Vagina (tissue), 2 donors: ENCODE results near the gene FAM131B. TPM values are rescaled to one million over a fixed set of nuclear protein-coding genes. Genes with fewer than 3 reads are reported as not detected.

Experiments used
- DNase-seq, 2 donors: peaks; one replicate each; pipeline ENCODE4 v3.0.0-alpha.2; 2017; ENCODE audit errors: extremely low spot score in 2 of 2
- H3K27ac ChIP-seq: fragments of 200-600 bp; sonication (generic); one replicate; pipeline ENCODE4 v1.5.1; 2019
- H3K27me3 ChIP-seq: fragments of 200-600 bp; sonication (generic); one replicate; pipeline ENCODE4 v1.5.1; 2019
- H3K36me3 ChIP-seq, 2 donors: fragments of 200-600 bp; sonication (generic); one replicate each; pipeline ENCODE4 v1.5.1; 2017 to 2019
- H3K4me1 ChIP-seq: fragments of 200-600 bp; sonication (generic); one replicate; pipeline ENCODE4 v1.5.1; 2019
- H3K4me3 ChIP-seq, 2 donors: fragments of 200-600 bp; sonication (generic); 1 replicate in 1 of 2; 2 replicates in 1 of 2; pipeline ENCODE4 v1.5.1; 2016 to 2019
- H3K9me3 ChIP-seq: fragments of 200-600 bp; sonication (generic); one replicate; pipeline ENCODE4 v1.5.1; 2019
- CTCF ChIP-seq, 3 experiments: fragments of 450-650 bp in 2 of 3; fragments of 200-600 bp in 1 of 3; sonication (generic) in 1 of 3; IDR thresholded peaks; one replicate each; pipeline ENCODE4 v1.5.1; 2017 to 2019; ENCODE audit warnings: antibody characterized with exemption in 3 of 3, mild to moderate bottlenecking in 2 of 3, moderate library complexity in 2 of 3
- POLR2A ChIP-seq, 2 donors: fragments of 450-650 bp; IDR thresholded peaks; one replicate each; pipeline ENCODE4 v1.6.1; 2017; ENCODE audit warnings: antibody characterized with exemption in 2 of 2, mild to moderate bottlenecking in 2 of 2, moderate library complexity in 2 of 2
- POLR2AphosphoS5 ChIP-seq, 2 donors: sonication (generic); formaldehyde crosslinking; IDR thresholded peaks; one replicate each; pipeline ENCODE4 v1.9.0; 2017; ENCODE audit warnings: antibody characterized with exemption in 2 of 2, mild to moderate bottlenecking in 2 of 2, low read depth in 1 of 2; ENCODE audit not compliant: insufficient read depth in 1 of 2
- intact Hi-C: fragments of 100-400 bp; cut with DNase I; formaldehyde crosslinking; loops from one replicate; pipeline ENCODE4 v1.15.1; 2023
- total RNA-seq: library from RNA; depleted of rRNA; stranded (reverse); fragments of >200 nt; gene quantifications from one replicate; pipeline ENCODE4 v1.2.3, GENCODE V29; 2016

FAM131B gene
- total RNA-seq, 1 donor from 2014 or later: 1.5 TPM

GRCh38 chr7:143361552-143362130 lies 872 bp downstream of the FAM131B start:
- no peak for DNase-seq
- TF ChIP-seq POLR2A (IDR thresholded peaks at IDR 0.05): no peak
- no peak for TF ChIP-seq CTCF (IDR thresholded peaks at IDR 0.05)
- TF ChIP-seq POLR2AphosphoS5 (IDR thresholded peaks at IDR 0.05; ENCODE audit: insufficient read depth in 1 of 2, low read depth in 1 of 2): no peak
- Histone ChIP-seq H3K36me3 (no peaks in the 10 kb centered on the region), H3K9me3 (no peaks in the 10 kb centered on the region), H3K4me1 (peaks cover 11% of the 10 kb centered on the region), H3K27ac (no peak overlapping the region), H3K4me3 (peak overlapping the region; percentile 62 to 75), H3K27me3 (no peaks in the 10 kb centered on the region)
- intact Hi-C loops: loop anchor here (10.0 kb wide), 1 partner anchor 53 kb away; no protein-coding TSS in a partner anchor

GRCh38 chr7:143360788-143361551 lies 1.5 kb downstream of the FAM131B start:
- peaks cover 11% of the 10 kb centered on the region for H3K4me1 ChIP-seq
- H3K27ac ChIP-seq: no peak overlapping the region
- DNase-seq: no peak
- no peaks in the 10 kb centered on the region for H3K36me3 ChIP-seq
- intact Hi-C loops: loop anchor here (10.0 kb wide), 1 partner anchor 54 kb away; no protein-coding TSS in a partner anchor
- TF ChIP-seq CTCF (IDR thresholded peaks at IDR 0.05) (no peak), POLR2A (IDR thresholded peaks at IDR 0.05) (no peak), POLR2AphosphoS5 (IDR thresholded peaks at IDR 0.05; ENCODE audit: insufficient read depth in 1 of 2, low read depth in 1 of 2) (no peak)
- H3K4me3 ChIP-seq: peak overlapping the region in 1 of 2 donors; percentile 75
- no peaks in the 10 kb centered on the region for H3K9me3 ChIP-seq
- H3K27me3 ChIP-seq: no peaks in the 10 kb centered on the region

GRCh38 chr7:143359771-143360353 lies 2.7 kb downstream of the FAM131B start:
- no peaks in the 10 kb centered on the region for H3K27me3 ChIP-seq

GRCh38 chr7:143358626-143359025 lies 3.9 kb downstream of the FAM131B start:
- DNase-seq: no peak
- TF ChIP-seq POLR2AphosphoS5 (IDR thresholded peaks at IDR 0.05; ENCODE audit: insufficient read depth in 1 of 2, low read depth in 1 of 2) (no peak), POLR2A (IDR thresholded peaks at IDR 0.05) (no peak), CTCF (IDR thresholded peaks at IDR 0.05) (no peak)
- no peaks in the 10 kb centered on the region for H3K27me3 ChIP-seq
- no peaks in the 10 kb centered on the region for H3K9me3 ChIP-seq
- H3K4me3 ChIP-seq: no peak overlapping the region
- intact Hi-C loops: no loop called here
- no peaks in the 10 kb centered on the region for H3K36me3 ChIP-seq
- peaks cover 11% of the 10 kb centered on the region for H3K4me1 ChIP-seq
- no peak overlapping the region for H3K27ac ChIP-seq

More at GRCh38 chr7:143359771-143360353, 2.7 kb downstream of the FAM131B start:
- H3K4me1 ChIP-seq: peaks cover 11% of the 10 kb centered on the region
- DNase-seq: no peak
- no peaks in the 10 kb centered on the region for H3K9me3 ChIP-seq
- no peak overlapping the region for H3K27ac ChIP-seq
- no peaks in the 10 kb centered on the region for H3K36me3 ChIP-seq
- intact Hi-C loops: loop anchor here (10.0 kb wide), 1 partner anchor 55 kb away; no protein-coding TSS in a partner anchor
- H3K4me3 ChIP-seq: no peak overlapping the region
- TF ChIP-seq CTCF (IDR thresholded peaks at IDR 0.05) (no peak), POLR2A (IDR thresholded peaks at IDR 0.05) (no peak), POLR2AphosphoS5 (IDR thresholded peaks at IDR 0.05; ENCODE audit: insufficient read depth in 1 of 2, low read depth in 1 of 2) (no peak)
